SU-DHL-6 (cell line): ENCODE results near the gene CHTOP.

Source experiments
- H2AFZ ChIP-seq: fragments of 200-600 bp; sonication (generic); 2 replicates; pipeline ENCODE4 v1.6.1; 2014; ENCODE audit warnings: low read depth, mild to moderate bottlenecking, moderate library complexity, mixed read lengths, antibody characterized with exemption, low read length; ENCODE audit not compliant: severe bottlenecking
- H3F3A ChIP-seq: fragments of 200-600 bp; shearing (Covaris generic); 2 replicates; pipeline ENCODE4 v1.6.0; 2016; ENCODE audit warnings: antibody characterized with exemption, mild to moderate bottlenecking; ENCODE audit not compliant: insufficient read depth
- H3K27ac ChIP-seq: fragments of 200-600 bp; sonication (generic); 2 replicates; pipeline ENCODE4 v1.5.1; 2016; ENCODE audit warnings: low read depth, mild to moderate bottlenecking, low read length, moderate library complexity, mixed read lengths
- H3K27me3 ChIP-seq: fragments of 200-600 bp; sonication (generic), shearing (Covaris generic); 2 replicates; pipeline ENCODE4 v1.6.0; 2014; ENCODE audit warnings: mild to moderate bottlenecking, low read length
- H3K36me3 ChIP-seq: fragments of 200-600 bp; sonication (generic); 2 replicates; pipeline ENCODE4 v1.6.1; 2014; ENCODE audit warnings: mild to moderate bottlenecking, low read length, mixed read lengths
- H3K4me2 ChIP-seq: fragments of 300-600, 200-600 bp; shearing (Covaris generic), sonication (generic); 2 replicates; pipeline ENCODE4 v1.6.0; 2014; ENCODE audit warnings: low read length, low read depth, mild to moderate bottlenecking; ENCODE audit not compliant: poor library complexity, severe bottlenecking
- H3K4me3 ChIP-seq: fragments of 200-600 bp; sonication (generic); 2 replicates; pipeline ENCODE4 v1.5.1; 2014; ENCODE audit warnings: antibody characterized with exemption, low read length, mild to moderate bottlenecking, mixed read lengths; ENCODE audit not compliant: insufficient read depth, poor library complexity, severe bottlenecking
- H3K79me2 ChIP-seq: fragments of 200-600 bp; sonication (generic); 2 replicates; pipeline ENCODE4 v1.6.1; 2014; ENCODE audit warnings: mild to moderate bottlenecking, low read length, moderate library complexity; ENCODE audit not compliant: insufficient read depth
- H3K9ac ChIP-seq: fragments of 200-600 bp; sonication (generic); 2 replicates; pipeline ENCODE4 v1.7.0; 2014; ENCODE audit warnings: mild to moderate bottlenecking, low read length
- H3K9me2 ChIP-seq: fragments of 200-600 bp; sonication (generic); replicated peaks from 2 replicates; pipeline ENCODE4 v1.6.1; 2014; ENCODE audit warnings: low read length; ENCODE audit not compliant: insufficient read depth
- H3K9me3 ChIP-seq: fragments of 200-600 bp; sonication (generic); 2 replicates; pipeline ENCODE4 v1.6.1; 2014; ENCODE audit warnings: low read length, mixed read lengths; ENCODE audit not compliant: insufficient read depth
- H4K20me1 ChIP-seq: fragments of 200-600 bp; sonication (generic); 2 replicates; pipeline ENCODE4 v1.6.1; 2014; ENCODE audit warnings: low read depth, mild to moderate bottlenecking, antibody characterized with exemption, low read length, moderate library complexity, mixed read lengths
- CTCF ChIP-seq: fragments of 200-600 bp; sonication (generic); IDR thresholded peaks from one replicate; pipeline ENCODE4 v1.5.1; 2017; ENCODE audit warnings: antibody characterized with exemption, mild to moderate bottlenecking, low read length, moderate library complexity; ENCODE audit not compliant: insufficient read depth, poor library complexity, severe bottlenecking
- EZH2phosphoT487 ChIP-seq: fragments of 200-600 bp; sonication (generic), shearing (Covaris generic); conservative IDR thresholded peaks from 2 replicates; pipeline ENCODE4 v1.6.1; 2018; ENCODE audit warnings: mild to moderate bottlenecking, antibody characterized with exemption, low read length, moderate library complexity, mixed read lengths

CHTOP gene

DNA sequence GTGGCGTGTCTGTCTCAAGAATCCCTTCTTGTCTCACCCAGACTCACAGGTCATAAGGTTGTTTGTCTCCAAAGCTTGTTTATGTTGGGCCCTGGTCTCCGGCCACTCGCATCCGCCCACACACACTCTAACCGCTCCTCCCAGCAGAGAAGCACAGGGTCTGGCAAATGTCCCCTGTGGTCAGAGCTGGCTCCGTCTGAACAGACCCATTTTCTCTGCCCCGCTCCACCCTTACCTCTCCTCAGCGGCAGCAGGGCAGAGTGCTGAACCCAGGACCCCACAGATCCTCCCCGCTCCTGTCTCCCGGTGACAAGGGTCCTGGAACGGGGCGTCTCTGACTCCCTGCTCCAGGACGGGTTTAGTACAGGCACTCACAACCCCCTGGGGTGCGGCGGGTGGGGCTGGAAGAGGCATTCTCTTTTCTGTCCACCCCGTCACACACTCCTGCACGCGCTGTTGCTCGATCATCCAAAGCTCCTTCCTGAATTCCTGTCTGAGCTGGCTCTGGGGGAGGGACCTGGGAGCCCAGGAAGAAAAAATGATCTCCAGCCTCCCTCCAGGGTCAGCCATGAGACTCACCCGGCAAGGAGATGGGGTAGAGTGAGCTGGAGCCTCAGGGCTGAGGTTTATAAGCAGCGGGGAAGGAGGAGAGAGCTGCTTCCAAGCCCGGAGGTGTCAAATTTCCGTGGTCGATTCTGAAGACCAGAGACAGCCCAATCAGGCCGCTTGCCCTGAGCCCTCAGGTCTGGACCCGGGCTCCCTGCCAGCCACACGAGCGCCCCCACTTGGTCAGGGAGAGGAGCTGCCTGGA is 6.8 kb upstream of the CHTOP start, which contains the start of gene S100A13:
Gene S100A13, minus strand, starts transcription at position 602 of the 811 bp plus-strand sequence. CDS start 1,033 bp downstream, outside the sequence.
- no peak within 1 kb of the TSS for H3K9ac ChIP-seq
- no peaks in the 10 kb centered on the region for H3K79me2 ChIP-seq
- no peaks in the 10 kb centered on the region for H3K9me3 ChIP-seq
- H4K20me1 ChIP-seq, result no peaks in the 10 kb centered on the region
- no peak within 1 kb of the TSS for H3K27ac ChIP-seq
- no peak within 1 kb of the TSS for H3K4me2 ChIP-seq
- no peak within 1 kb of the TSS for H3K4me3 ChIP-seq
- no peaks in the 10 kb centered on the region for H3K27me3 ChIP-seq
- H3K36me3 ChIP-seq, result no peaks in the 10 kb centered on the region
- H3K9me2 ChIP-seq, result no peaks in the 10 kb centered on the region
- no peak within 1 kb of the TSS for H2AFZ ChIP-seq
- no peaks in the 10 kb centered on the region for H3F3A ChIP-seq
- TF ChIP-seq EZH2phosphoT487 (no peak), CTCF (peak; percentile 31)

DNA sequence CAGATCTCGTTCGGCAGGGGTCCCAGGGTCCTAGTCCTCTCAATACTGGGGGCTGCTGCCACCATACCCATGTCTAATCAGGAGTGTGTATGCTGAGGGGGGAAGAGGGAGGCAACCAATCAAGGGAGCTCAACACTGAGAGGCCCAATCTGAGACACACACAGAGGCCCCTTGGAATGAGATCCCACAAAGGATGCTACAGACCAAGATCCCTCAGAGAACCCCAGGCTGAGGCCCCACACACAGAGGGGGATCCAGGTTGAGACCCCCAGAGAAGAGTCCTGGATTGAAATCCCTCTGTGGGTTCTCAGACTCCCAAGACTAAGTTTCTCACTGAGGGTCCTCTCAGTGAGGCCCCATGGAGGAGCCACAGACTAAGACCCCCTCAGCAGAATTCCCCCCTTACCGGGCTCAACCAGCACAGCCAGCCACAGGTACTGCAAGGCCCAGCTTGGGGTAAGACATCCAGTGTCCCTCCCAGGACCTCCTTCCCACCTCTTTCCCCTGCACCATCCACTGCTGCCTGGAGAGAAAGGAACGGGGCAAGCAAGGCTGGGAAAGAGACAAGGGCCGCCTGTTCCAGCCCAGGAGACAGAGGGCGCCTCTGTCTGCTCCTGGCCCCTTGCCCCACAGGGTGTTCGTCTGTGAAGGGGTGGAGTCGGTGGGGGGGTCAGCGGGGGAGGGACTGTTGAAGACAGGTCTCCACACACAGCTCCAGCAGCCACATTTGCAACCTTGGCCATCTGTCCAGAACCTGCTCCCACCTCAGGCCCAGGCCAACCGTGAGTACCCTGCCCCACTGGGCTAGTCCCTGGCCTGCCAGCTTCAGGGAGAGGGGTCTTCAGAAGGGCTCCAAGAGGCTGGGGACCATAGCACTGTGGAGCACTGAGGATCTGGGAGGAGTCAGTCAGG is 5.9 kb upstream of the CHTOP start, which contains the start of gene S100A1:
Gene S100A1, plus strand, starts transcription at position 720 of the 912 bp plus-strand sequence. CDS start 2,088 bp downstream, outside the sequence.
- H3K9ac ChIP-seq, result no peak within 1 kb of the TSS
- no peaks in the 10 kb centered on the region for H3K9me2 ChIP-seq
- H2AFZ ChIP-seq, result no peak within 1 kb of the TSS
- no peaks in the 10 kb centered on the region for H3K36me3 ChIP-seq
- no peaks in the 10 kb centered on the region for H3K27me3 ChIP-seq
- no peaks in the 10 kb centered on the region for H3K9me3 ChIP-seq
- no peaks in the 10 kb centered on the region for H3F3A ChIP-seq
- no peak within 1 kb of the TSS for H3K4me2 ChIP-seq
- H3K27ac ChIP-seq, result no peak within 1 kb of the TSS
- TF ChIP-seq CTCF (no peak), EZH2phosphoT487 (no peak)
- no peaks in the 10 kb centered on the region for H4K20me1 ChIP-seq
- no peaks in the 10 kb centered on the region for H3K79me2 ChIP-seq
- H3K4me3 ChIP-seq, result no peak within 1 kb of the TSS

GRCh38 chr1:153628638-153629342 is 5.1 kb upstream of the CHTOP start:
- no peak overlapping the region for H3K4me2 ChIP-seq
- no peaks in the 10 kb centered on the region for H3K9me3 ChIP-seq
- H3K9me2 ChIP-seq, result no peaks in the 10 kb centered on the region
- H3K9ac ChIP-seq, result no peak overlapping the region
- no peaks in the 10 kb centered on the region for H3K27me3 ChIP-seq
- no peaks in the 10 kb centered on the region for H3K36me3 ChIP-seq
- H3K27ac ChIP-seq, result no peak overlapping the region
- no peaks in the 10 kb centered on the region for H4K20me1 ChIP-seq
- H3K4me3 ChIP-seq, result no peak overlapping the region
- no peaks in the 10 kb centered on the region for H3K79me2 ChIP-seq
- TF ChIP-seq EZH2phosphoT487 (no peak), CTCF (no peak)
- no peaks in the 10 kb centered on the region for H3F3A ChIP-seq
- H2AFZ ChIP-seq, result no peak overlapping the region
